ENCODE results near the gene CFAP45. TPM values are rescaled to one million over a fixed set of nuclear protein-coding genes. Genes with fewer than 3 reads are reported as not detected.

Gene CFAP45
- total RNA-seq, 4 donors from 2014 or later: 0.97 to 3.6 (median 1.8) TPM; not detected in 1

GRCh38 chr1:159832309-159832708, 67.7 kb downstream of the CFAP45 start:
- intact Hi-C loops (cut with DNase I; ENCODE audit: low total_unique reads): no loop called here
- no peaks in the 10 kb centered on the region for H3K4me1 ChIP-seq
- H3K9me3 ChIP-seq: no peaks in the 10 kb centered on the region
- no peaks in the 10 kb centered on the region for H3K27me3 ChIP-seq
- H3K27ac ChIP-seq: no peak overlapping the region
- no peak for TF ChIP-seq CTCF (IDR thresholded peaks at IDR 0.05)
- no peak for TF ChIP-seq POLR2A (IDR thresholded peaks at IDR 0.05)
- DNase-seq: no peak
- H3K4me3 ChIP-seq: no peak overlapping the region
- H3K36me3 ChIP-seq: no peaks in the 10 kb centered on the region

GRCh38 chr1:159831412-159832141, 68.4 kb downstream of the CFAP45 start:
- Histone ChIP-seq H3K4me1 (no peaks in the 10 kb centered on the region), H3K27me3 (no peaks in the 10 kb centered on the region), H3K27ac (no peak overlapping the region), H3K9me3 (no peaks in the 10 kb centered on the region), H3K4me3 (no peak overlapping the region), H3K36me3 (no peaks in the 10 kb centered on the region)
- intact Hi-C loops (cut with DNase I; ENCODE audit: low total_unique reads): no loop called here
- no peak for TF ChIP-seq POLR2A (IDR thresholded peaks at IDR 0.05)
- no peak for TF ChIP-seq CTCF (IDR thresholded peaks at IDR 0.05)
- no peak for DNase-seq

- TF ChIP-seq CTCF (IDR thresholded peaks at IDR 0.05) (no peak), POLR2A (IDR thresholded peaks at IDR 0.05) (no peak)
These were observed 69.2 kb downstream of the CFAP45 start for GRCh38 chr1:159830722-159831121.

GRCh38 chr1:159829822-159830465, 70.0 kb downstream of the CFAP45 start:
- no peak for DNase-seq
- Histone ChIP-seq H3K27ac (no peak overlapping the region), H3K4me1 (no peaks in the 10 kb centered on the region), H3K4me3 (no peak overlapping the region), H3K36me3 (no peaks in the 10 kb centered on the region), H3K27me3 (no peaks in the 10 kb centered on the region), H3K9me3 (no peaks in the 10 kb centered on the region)
- no peak for TF ChIP-seq POLR2A (IDR thresholded peaks at IDR 0.05)
- TF ChIP-seq CTCF (IDR thresholded peaks at IDR 0.05): no peak
- intact Hi-C loops (cut with DNase I; ENCODE audit: low total_unique reads): no loop called here

More at GRCh38 chr1:159830722-159831121, 69.2 kb downstream of the CFAP45 start:
- intact Hi-C loops (cut with DNase I; ENCODE audit: low total_unique reads): no loop called here
- H3K27ac ChIP-seq: no peak overlapping the region
- no peak overlapping the region for H3K4me3 ChIP-seq
- DNase-seq: no peak
- H3K4me1 ChIP-seq: no peaks in the 10 kb centered on the region
- no peaks in the 10 kb centered on the region for H3K9me3 ChIP-seq
- H3K27me3 ChIP-seq: no peaks in the 10 kb centered on the region
- H3K36me3 ChIP-seq: no peaks in the 10 kb centered on the region

GRCh38 chr1:159829273-159829634, 70.7 kb downstream of the CFAP45 start:
- no peak for DNase-seq
- no peaks in the 10 kb centered on the region for H3K9me3 ChIP-seq
- H3K4me1 ChIP-seq: no peaks in the 10 kb centered on the region
- H3K4me3 ChIP-seq: no peak overlapping the region
- no peaks in the 10 kb centered on the region for H3K27me3 ChIP-seq
- intact Hi-C loops (cut with DNase I; ENCODE audit: low total_unique reads): no loop called here
- TF ChIP-seq POLR2A (IDR thresholded peaks at IDR 0.05): no peak
- TF ChIP-seq CTCF (IDR thresholded peaks at IDR 0.05): peak in 2 of 4 experiments; percentile 13 to 17
- no peak overlapping the region for H3K27ac ChIP-seq
- H3K36me3 ChIP-seq: no peaks in the 10 kb centered on the region
